ENCODE measurements around the gene CARD19.

The CARD19 gene

GRCh38 chr9:93096131-93096802 is at the start of gene CARD19:
CARD19 (plus strand) TSS chr9:93096217; CDS start chr9:93096346, 129 bp downstream.
- no peak for DNase-seq

DNA sequence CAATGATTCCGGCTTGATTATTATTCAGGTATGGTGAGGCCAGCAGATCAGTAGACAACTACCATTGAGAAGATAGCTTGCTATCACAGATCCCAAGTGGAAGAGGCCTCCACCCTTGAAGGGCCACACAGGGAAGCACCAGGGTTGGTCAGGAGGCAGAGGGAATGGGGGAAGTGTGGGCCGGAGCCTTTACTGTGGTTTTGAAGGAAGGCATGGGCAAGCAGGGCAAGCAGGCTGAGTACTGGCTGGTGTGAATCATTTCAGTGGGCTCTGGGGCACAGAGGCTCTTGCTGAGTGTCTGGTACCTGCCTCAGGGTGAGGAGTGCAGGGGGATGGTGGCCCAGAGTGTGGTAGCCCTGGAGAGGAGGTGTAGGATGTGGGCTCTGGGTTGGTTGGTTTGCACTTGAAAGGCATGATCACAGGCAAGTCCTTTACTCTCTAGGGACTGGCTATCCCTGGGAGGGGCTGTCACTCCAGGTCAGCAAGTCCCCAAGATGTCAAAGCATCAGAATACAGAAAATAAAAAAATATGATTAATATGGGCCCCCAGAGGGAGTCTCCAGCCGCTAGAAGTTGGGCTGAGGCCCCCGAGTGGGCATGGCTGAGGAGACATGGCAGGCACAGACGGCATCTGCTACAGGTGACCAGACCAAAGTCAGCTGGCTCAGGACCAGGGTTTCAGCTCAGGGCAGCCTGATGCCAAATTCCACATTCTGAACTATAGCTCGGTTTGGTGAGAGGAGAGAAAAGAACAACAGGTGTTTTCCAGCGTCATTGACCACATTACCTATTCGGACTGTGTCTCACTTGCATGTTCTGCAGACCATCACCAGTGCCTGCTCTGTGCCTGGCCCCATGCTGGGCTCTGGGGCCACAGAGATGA is 47.2 kb upstream of the CARD19 start:
- no peak for DNase-seq

- DNase-seq = no peak
Measured at GRCh38 chr9:93049491-93049890, 46.5 kb upstream of the CARD19 start.

DNA sequence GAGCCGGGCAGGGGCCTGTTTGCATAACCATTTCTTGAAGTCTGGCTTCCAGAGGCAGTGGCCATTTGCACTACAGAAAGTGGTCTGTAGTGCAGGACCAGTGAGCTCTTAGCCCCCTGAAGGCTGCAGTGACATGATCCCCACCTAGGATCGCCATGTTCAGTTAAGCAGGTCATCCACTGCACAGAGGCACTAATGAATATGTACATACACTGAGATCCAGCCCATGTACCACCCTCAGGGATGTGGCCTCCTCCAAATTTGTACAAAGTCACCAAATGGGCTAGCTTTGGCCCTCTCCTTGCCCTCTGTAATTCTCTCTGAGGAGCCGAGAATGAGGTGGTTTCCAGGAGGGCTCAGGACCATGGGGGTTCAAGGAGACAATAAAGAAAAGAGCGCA is 45.8 kb upstream of the CARD19 start:
- DNase-seq = no peak

DNA sequence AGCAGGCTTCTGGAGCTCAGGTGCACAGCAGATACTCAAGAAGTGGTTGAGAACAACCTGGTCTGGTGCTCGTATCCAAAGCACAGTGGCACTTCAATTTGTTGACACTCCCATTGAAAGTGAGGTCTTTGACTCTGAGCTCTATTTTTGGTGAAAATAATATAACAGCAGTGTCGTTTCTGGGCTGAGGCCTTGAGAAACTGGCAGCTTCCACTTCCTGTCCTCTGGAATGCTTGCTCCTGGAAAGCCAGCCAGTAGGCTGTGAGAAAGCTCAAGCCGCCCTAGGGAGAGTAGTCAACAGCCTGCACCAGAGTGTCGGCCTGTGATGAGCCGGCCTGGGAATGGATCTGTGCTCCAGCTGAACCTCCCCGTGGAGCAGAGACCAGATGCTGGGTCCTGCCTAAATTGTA is 44.3 kb upstream of the CARD19 start:
- DNase-seq = no peak

- DNase-seq = no peak
Measured at GRCh38 chr9:93052791-93053540, 43.1 kb upstream of the CARD19 start.

- DNase-seq = peak; percentile 35
Measured at GRCh38 chr9:93053781-93054331, 42.2 kb upstream of the CARD19 start.

DNA sequence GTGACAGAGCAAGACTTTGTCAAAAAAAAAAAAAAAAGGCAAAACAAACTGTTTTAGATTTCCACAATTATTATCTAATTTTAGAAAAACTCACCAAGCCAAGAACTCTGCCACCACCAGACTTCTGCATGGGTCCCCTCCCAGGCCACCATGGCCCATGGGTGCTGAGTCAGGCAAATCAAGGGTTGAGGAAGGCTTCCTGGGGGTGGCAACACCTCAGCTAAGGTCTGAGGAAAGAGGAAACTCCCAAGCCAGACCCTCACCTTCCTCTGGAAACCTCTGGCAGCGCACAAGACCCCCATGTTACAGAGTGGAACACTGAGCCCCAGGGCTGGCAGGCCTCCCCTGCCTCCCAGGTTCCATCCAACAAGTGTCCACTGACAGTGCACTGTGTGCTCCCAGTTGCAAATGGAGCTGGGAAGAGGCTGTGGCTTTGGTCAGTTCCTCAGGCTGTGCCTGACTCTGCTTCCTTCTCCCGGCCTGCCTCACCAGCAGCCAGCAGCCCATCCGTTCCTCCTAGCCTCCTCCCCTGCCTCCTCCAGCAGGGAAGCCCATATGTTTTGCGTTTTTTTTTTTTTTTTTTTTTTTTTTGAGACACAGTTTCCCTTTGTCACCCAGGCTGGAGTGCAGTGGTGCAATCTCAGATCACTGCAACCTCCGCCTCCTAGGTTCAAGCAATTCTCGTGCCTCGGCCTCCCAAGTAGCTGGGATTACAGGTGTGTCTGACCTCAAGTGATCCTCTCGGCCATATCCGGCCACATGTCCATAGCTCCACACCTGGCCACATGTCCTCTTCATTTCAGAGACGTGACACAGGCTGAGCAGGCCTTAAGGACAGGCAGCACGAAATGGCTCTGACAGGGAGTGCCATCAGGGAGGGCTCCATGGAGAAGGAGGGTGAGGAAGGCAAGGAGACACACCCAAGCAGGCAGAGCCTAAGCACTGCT is 41.0 kb upstream of the CARD19 start:
- DNase-seq = no peak

GRCh38 chr9:93057042-93057702 is 38.8 kb upstream of the CARD19 start:
- DNase-seq = no peak

DNA sequence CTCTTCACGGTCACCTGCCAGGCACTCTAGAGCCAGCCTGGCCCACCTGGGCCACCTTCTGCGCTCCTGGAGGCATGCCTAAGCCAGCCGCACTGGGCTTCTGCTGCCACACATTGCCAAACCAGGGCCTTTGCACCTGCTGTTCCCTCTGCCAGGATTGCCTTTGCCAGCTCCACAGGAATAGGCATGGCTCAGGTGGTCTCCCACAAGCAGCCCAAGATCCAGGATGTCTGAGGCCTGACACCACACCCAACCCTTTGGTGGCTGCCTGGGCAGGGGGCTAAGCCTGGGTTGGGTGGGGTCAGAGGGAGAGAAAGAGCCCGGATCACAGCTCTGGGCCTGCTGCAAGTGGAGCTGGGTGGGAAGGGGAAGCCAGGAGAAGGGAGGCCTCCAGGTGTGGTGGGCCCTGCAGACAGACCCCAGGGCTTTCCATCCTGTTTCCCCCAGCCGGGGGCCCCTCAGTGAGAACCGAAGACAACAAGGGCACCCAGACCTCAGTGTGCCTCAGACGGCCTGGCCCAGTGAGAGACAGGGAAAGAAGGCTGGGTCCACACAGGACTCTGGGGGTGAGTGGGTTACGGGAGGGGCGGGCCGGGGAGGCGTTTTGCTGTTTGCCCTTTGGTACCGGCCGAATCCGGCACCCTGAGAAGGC is 38.2 kb upstream of the CARD19 start:
- no peak for DNase-seq

- no peak for DNase-seq
Measured at GRCh38 chr9:93058355-93059010, 37.5 kb upstream of the CARD19 start, which contains the start of gene SUSD3. SUSD3 (plus strand) TSS chr9:93058701; CDS start chr9:93058743, 42 bp downstream.

DNA sequence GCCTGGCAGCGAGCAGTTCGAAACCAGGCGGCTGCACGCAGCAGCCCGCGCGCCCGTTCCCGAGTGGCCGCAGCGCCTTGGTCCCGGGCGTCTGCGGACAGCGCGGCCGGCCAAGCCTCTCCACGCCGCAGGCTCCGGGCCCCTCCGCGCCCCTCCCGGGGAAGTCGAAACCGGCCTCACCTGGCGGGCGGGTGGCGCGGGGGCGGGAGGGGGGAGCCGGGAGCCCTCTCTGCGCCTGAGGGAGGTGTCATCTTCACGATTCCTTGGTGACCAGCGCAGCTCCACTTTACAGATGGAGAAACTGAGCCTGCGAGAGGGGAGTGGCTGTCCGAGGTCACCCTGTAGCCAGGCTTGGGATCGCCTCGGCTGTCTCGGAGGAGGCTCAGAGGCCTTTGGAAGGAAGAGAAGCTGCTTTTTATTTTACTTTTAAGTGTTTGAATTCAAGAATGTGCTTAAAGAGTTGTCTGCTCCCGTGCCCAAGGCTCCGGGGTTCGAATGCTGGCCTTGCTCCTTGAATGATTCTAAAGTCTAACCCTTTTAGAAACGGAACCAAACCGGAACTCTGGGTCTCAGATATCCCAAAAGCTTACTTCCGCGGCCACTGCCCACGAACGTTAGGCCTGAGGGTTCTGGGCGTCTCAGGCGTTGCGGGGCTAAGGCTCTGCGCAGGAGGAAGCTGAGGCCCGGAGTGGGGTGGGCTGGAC is 36.9 kb upstream of the CARD19 start:
- DNase-seq = no peak

DNA sequence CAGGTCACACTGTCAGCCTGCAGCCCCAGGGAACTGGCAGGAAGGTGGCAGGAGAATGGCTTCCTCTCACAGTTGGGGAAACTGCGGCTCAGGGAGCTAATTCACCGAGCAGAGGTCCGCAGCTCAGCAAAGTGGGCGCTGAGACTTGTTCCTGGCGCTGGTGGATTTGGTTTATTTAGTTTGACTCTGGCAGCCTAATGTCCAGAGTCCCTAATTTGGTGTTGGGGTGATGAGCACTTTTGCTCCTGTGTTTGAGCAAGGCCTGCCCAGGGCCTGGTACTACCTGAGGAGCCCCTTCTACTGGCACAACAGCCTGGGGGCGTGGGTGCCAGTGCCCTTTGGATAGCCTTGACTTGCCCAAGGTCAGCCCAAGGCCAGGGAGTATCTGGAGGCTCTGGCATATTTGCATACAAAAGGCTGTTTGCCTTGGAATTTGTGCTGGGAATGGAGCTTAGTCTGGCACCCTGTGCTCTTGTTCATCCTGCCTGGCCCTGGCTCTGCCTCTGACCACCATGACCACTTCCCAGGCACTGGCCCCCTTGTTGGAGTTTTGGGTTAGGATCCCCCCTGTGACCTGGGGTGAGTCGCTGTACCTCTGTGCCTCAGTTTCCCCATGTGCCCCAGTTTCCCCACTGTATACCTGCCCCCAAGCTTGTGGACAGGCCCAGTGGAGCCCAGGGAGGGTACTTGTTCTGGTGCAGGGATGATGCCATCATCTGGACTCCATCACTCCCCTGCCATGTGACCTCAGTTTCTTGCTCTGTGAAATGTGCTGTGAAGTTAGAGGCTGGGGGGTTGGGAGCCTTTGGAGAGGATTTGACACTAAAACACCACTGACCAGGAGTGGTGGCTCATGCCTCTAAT is 36.1 kb upstream of the CARD19 start:
- no peak for DNase-seq

DNA sequence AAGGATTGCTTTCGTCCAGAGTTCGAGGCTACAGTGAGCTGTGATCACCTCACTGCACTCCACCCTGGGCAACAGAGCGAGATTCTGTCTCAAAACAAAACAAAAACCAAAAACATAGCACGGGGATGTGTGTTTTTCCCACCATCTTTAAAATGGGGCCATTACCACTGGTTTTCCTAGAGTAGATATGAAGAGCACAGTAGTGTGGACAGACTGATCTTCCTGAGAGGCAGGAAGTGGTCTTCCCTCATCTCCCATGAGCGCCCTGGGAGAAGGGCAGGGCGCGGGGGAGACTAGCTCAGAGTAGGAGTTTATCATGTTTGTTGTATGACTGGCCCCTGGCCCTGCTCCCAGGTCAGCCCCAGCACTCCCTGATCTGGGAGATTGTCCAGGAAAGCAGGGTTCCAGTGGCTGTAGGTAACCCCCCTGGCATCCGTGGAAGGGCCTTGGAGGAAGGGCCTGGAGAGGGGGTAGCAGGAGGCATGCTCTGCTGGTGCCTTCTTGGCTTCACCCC is 35.2 kb upstream of the CARD19 start:
- no peak for DNase-seq

DNA sequence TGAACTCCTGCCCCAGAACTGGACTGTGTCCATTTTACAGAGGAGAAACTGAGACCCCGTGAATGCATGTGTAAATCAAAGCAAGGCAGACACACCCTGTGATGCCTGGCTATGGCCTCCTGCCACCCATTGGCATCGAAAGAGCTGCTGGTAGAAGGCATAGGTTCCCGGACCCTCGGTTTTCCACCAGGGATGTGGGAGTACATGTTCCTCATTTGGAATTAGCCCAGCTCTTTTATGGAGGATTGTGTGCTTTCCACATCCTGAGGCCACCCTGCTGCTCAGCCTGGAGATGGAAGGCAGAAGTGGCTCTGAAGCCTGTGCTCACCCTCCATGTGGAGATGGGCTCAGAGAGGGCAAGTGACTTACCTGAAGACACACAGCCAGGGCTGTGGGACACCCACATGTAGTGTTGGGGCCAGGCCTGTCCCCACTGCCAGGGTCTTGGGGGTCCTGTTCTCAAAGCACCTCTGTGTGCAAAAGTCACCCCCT is 34.7 kb upstream of the CARD19 start:
- DNase-seq = no peak

DNA sequence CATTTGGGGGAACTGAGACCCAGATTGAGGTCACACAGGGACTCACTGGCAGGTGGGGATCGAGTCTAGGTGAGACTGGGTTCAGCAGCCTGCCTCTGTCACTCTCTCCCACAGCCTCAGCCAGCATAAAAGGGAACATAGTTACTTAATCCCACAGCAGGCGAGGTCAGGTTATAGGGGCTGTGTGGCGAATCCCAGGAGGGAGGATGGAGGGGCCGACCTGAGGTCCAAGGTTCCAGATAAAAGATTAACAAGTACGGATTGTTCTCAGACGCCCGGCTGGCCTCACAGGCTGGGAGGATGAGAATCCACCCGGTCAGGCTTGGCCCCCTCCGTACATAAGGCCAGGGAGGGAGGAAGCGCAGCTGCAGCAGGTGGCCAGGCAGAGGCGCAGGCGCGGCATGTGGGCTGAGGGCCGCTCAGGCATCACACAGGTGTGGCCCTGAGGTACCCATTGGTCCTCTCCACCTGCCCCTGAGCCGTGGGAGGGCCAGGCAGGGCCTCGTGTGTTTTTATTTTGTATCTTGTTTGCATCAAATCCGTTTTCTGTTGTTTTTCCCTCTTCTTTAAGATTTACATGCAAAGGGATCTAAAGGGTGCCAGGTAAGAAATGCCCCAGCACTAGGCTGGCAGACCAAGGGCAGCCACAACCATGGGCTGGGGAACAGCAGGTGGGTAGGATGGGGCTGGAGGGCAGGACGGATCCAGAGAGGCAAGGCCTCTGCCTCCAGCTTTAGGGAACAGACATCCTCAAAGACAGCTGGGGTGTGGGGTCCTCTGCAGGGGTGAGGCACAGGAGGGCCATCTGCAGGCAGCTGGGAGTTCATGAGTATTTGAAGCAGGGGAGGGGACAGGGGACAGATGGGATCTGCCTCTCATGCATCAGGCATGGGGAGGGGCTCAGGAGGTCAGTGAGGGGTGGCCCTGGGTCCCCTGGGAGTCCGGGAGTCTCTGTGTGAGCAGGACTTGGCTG is 33.9 kb upstream of the CARD19 start:
- DNase-seq = peak; percentile 92

All from NCI-H524 treated with DMSO at 0.1 percent for 48 hours (cell line).